Upper lobe of left lung (tissue), 4 donors: Measurements from ENCODE around the gene KCNJ4.

Source experiments
- CTCF ChIP-seq, 6 experiments: fragments of 450-650 bp in 4 of 6; fragments of 200-600 bp in 2 of 6; sonication (generic) in 2 of 6; IDR thresholded peaks; one replicate each; pipeline ENCODE4 v1.5.1; 2016 to 2019; ENCODE audit warnings: antibody characterized with exemption in 6 of 6
- POLR2AphosphoS5 ChIP-seq, 2 donors: sonication (generic); formaldehyde crosslinking; IDR thresholded peaks; one replicate each; pipeline ENCODE4 v1.5.1; 2017; ENCODE audit warnings: antibody characterized with exemption in 2 of 2

- TF ChIP-seq CTCF (IDR thresholded peaks at IDR 0.05) (no peak), POLR2AphosphoS5 (IDR thresholded peaks at IDR 0.05) (no peak)
Measured at GRCh38 chr22:38427465-38427864, 27.5 kb downstream of the KCNJ4 start.
